Measurements from ENCODE around the gene ELF4.
A peak's percentile ranks its signal among the peaks of the same experiment; 100 is the strongest.

The ELF4 gene

GRCh38 chrX:130111220-130112154 is 1.2 kb upstream of the ELF4 start:
- DNase-seq, result peak; percentile 10

- no peak for DNase-seq
These were observed 593 bp downstream of the ELF4 start for GRCh38 chrX:130109429-130110378.

- peak; percentile 73 for DNase-seq
These were observed 1.5 kb downstream of the ELF4 start for GRCh38 chrX:130108647-130109428.

- DNase-seq, result no peak
These were observed 4.2 kb downstream of the ELF4 start for GRCh38 chrX:130106071-130106470.

GRCh38 chrX:130105244-130105643 is 5.1 kb downstream of the ELF4 start:
- no peak for DNase-seq

- no peak for DNase-seq
These were observed 6.7 kb downstream of the ELF4 start for GRCh38 chrX:130103605-130104004.

- no peak for DNase-seq
These were observed 10.1 kb downstream of the ELF4 start for GRCh38 chrX:130100180-130100579.

GRCh38 chrX:130098210-130098552 is 12.1 kb downstream of the ELF4 start:
- no peak for DNase-seq

GRCh38 chrX:130097507-130098209 is 12.6 kb downstream of the ELF4 start:
- peak; percentile 76 for DNase-seq

GRCh38 chrX:130095249-130096030 is 14.9 kb downstream of the ELF4 start:
- DNase-seq, result no peak

- DNase-seq, result peak; percentile 57
These were observed 15.6 kb downstream of the ELF4 start for GRCh38 chrX:130094696-130095095.

GRCh38 chrX:130093271-130093670 is 17.0 kb downstream of the ELF4 start:
- no peak for DNase-seq

- DNase-seq, result peak; percentile 85
These were observed 18.2 kb downstream of the ELF4 start for GRCh38 chrX:130091980-130092522.

- no peak for DNase-seq
These were observed 19.9 kb downstream of the ELF4 start for GRCh38 chrX:130090364-130090763.

- peak; percentile 84 for DNase-seq
These were observed 23.7 kb downstream of the ELF4 start for GRCh38 chrX:130086447-130087206.

- no peak for DNase-seq
These were observed 24.5 kb downstream of the ELF4 start for GRCh38 chrX:130085551-130086446.

- peak; percentile 32 for DNase-seq
These were observed 25.6 kb downstream of the ELF4 start for GRCh38 chrX:130084631-130085237.

GRCh38 chrX:130083656-130084382 is 26.5 kb downstream of the ELF4 start:
- peak; percentile 55 for DNase-seq
